Heart left ventricle (tissue), 13 donors: Measurements from ENCODE around the gene RASL11B.

Source experiments
- POLR2A ChIP-seq, 2 donors: fragments of 450-650 bp; IDR thresholded peaks; one replicate each; pipeline ENCODE4 v1.6.1; 2017; ENCODE audit warnings: antibody characterized with exemption in 2 of 2, mild to moderate bottlenecking in 2 of 2, moderate library complexity in 2 of 2
- TF ChIP-seq, protein P1 (sequence below), 12 donors: fragments of 200-600 bp; sonication (generic) in 4 of 12; IDR thresholded peaks; one replicate each; pipeline versions ENCODE4 v1.5.0 to v1.8.0; 2018 to 2022; ENCODE audit warnings: antibody characterized with exemption in 12 of 12, mild to moderate bottlenecking in 5 of 12
- donor health status: ischemic (EF 13 %, LVEDD 7.1; RV severe dilation, severe dysfunction).
- donor health status: DM: no; HTN: yes; CAD: no.
- donor health status: DM: no; HTN: no; CAD: no.
- donor health status: ischemic (EF 25% LVEDD 6.9; RV normal size, moderate dysfunction).
- donor health status: ischemic (EF 25% LVEDD 5.7; RV mildly dilated, moderate dysfunction).
- donor health status: ischemic (EF 35%, LVEDD 5.7; RV mildly dilated, moderate dysfunction).
- donor health status: nonischemic (EF 11% LVEDD 7.7; RV severe dilation, severe dysfunction).
- donor health status: DM: yes; HTN: yes; CAD: no.
- donor health status: PGD.
- donor health status: ischemic (EF 29% LVEDD 5.4; RV normal size, mild dysfunction).
- donor health status: nonischemic (EF 23%, LVEDD 6.1; RV moderate dilation, normal function).

DNA sequence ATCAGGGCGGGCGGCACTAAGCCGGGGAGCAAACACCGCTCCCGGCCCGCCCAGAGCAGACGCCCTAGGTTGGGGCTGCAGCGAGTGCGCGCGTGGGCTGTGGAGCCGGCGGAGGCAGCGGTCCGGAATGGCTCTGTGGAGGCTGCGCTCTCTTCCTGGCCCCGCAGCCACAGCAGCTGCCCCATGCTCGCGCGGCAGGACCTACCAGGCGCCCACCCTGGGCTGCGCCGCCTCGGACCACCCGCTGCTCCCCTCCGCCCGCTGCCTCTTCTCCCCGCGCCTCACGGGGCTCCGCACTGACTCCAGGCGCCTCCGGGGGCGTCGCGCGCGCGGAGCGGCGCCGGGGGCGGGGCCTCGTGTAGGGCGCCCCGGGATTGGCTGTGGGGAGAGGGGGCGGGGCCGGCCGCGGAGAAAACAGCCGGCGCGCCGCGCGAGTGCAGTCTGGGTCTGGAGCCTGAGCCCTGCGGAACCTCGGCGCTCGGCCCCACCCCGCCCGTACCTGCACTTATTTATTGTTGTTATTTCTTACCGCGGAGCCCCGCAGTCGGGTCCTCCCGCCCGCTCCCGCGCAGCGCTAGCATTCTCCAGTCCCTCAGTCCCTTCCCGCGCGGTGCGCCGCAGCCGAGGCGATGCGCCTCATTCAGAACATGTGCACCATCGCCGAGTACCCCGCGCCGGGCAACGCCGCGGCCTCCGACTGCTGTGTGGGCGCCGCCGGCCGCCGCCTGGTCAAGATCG lies at the start of gene RASL11B:
- TF ChIP-seq, protein P1, sequence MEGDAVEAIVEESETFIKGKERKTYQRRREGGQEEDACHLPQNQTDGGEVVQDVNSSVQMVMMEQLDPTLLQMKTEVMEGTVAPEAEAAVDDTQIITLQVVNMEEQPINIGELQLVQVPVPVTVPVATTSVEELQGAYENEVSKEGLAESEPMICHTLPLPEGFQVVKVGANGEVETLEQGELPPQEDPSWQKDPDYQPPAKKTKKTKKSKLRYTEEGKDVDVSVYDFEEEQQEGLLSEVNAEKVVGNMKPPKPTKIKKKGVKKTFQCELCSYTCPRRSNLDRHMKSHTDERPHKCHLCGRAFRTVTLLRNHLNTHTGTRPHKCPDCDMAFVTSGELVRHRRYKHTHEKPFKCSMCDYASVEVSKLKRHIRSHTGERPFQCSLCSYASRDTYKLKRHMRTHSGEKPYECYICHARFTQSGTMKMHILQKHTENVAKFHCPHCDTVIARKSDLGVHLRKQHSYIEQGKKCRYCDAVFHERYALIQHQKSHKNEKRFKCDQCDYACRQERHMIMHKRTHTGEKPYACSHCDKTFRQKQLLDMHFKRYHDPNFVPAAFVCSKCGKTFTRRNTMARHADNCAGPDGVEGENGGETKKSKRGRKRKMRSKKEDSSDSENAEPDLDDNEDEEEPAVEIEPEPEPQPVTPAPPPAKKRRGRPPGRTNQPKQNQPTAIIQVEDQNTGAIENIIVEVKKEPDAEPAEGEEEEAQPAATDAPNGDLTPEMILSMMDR (IDR thresholded peaks at IDR 0.05), result peak in 7 of 12 donors; percentile 33 to 52 (median 40)
- peak; percentile 52 to 96 for TF ChIP-seq POLR2A (IDR thresholded peaks at IDR 0.05)
